Liver (tissue), 10 donors: ENCODE data around the gene MYB. TPM values are rescaled to one million over a fixed set of nuclear protein-coding genes. Genes with fewer than 3 reads are reported as not detected.

Experiments used
- DNase-seq: peaks from one replicate; pipeline ENCODE4 v3.0.0-alpha.2; 2017; ENCODE audit warnings: low spot score
- H3K27ac ChIP-seq, 2 donors: one replicate each; pipeline ENCODE4 v1.7.0; 2013; ENCODE audit warnings: inconsistent platforms in 2 of 2, low read length in 2 of 2, control low read depth in 1 of 2, low read depth in 1 of 2, mild to moderate bottlenecking in 1 of 2
- H3K27me3 ChIP-seq, 4 donors: one replicate each; pipeline versions ENCODE4 v1.6.1 to v1.7.0; 2013; ENCODE audit warnings: low read length in 3 of 4, inconsistent platforms in 1 of 4, mild to moderate bottlenecking in 1 of 4, moderate library complexity in 1 of 4; ENCODE audit not compliant: control insufficient read depth in 4 of 4, insufficient read depth in 4 of 4
- H3K36me3 ChIP-seq, 4 donors: one replicate each; pipeline versions ENCODE4 v1.6.1 to v1.7.0; 2013; ENCODE audit warnings: low read length in 3 of 4, mild to moderate bottlenecking in 3 of 4, low read depth in 1 of 4, moderate library complexity in 1 of 4; ENCODE audit not compliant: control insufficient read depth in 4 of 4, insufficient read depth in 3 of 4
- H3K4me1 ChIP-seq, 4 donors: one replicate each; pipeline versions ENCODE4 v1.6.1 to v1.7.0; 2013; ENCODE audit warnings: low read length in 3 of 4, mild to moderate bottlenecking in 3 of 4, moderate library complexity in 1 of 4; ENCODE audit not compliant: control insufficient read depth in 4 of 4, insufficient read depth in 4 of 4
- H3K4me3 ChIP-seq, 3 donors: one replicate each; pipeline versions ENCODE4 v1.6.1 to v1.7.0; 2013; ENCODE audit warnings: low read length in 3 of 3, control low read depth in 1 of 3, low read depth in 1 of 3, mild to moderate bottlenecking in 1 of 3
- H3K9ac ChIP-seq, 2 donors: one replicate each; pipeline ENCODE4 v1.7.0; 2013; ENCODE audit warnings: low read length in 2 of 2, mild to moderate bottlenecking in 2 of 2, moderate library complexity in 2 of 2, control low read depth in 1 of 2, low read depth in 1 of 2
- H3K9me3 ChIP-seq, 4 donors: one replicate each; pipeline versions ENCODE4 v1.6.1 to v1.7.0; 2013; ENCODE audit warnings: low read length in 3 of 4; ENCODE audit not compliant: control insufficient read depth in 4 of 4
- EGR1 ChIP-seq, 2 donors: IDR thresholded peaks; 2 replicates each; pipeline ENCODE4 v1.6.1; 2016 to 2018; ENCODE audit warnings: antibody characterized with exemption in 2 of 2, low read depth in 2 of 2
- FOXA1 ChIP-seq: IDR thresholded peaks from 2 replicates; pipeline ENCODE4 v1.6.1; 2016; ENCODE audit warnings: antibody characterized with exemption
- MAX ChIP-seq: IDR thresholded peaks from 2 replicates; pipeline ENCODE4 v1.6.1; 2016; ENCODE audit warnings: antibody characterized with exemption
- REST ChIP-seq: IDR thresholded peaks from 2 replicates; pipeline ENCODE4 v1.6.1; 2016; ENCODE audit warnings: antibody characterized with exemption, mild to moderate bottlenecking
- TAF1 ChIP-seq: conservative IDR thresholded peaks from 2 replicates; pipeline ENCODE4 v1.6.1; 2016; ENCODE audit warnings: antibody characterized with exemption, mild to moderate bottlenecking
- WGBS: extraction: QIAGEN DNeasy Blood & Tissue Kit; methylation state at CpG from one replicate; pipeline ENCODE4 v1.1.7; 2013; 5-methylcytosine and 5-hydroxymethylcytosine counted together
- polyA plus RNA-seq, 2 donors: library from polyadenylated mRNA; stranded (reverse) in 1 of 2; unstranded in 1 of 2; fragments of 200-250 nt in 1 of 2; fragments of >200 nt in 1 of 2; fragmentation: Nextera tagmentation in 1 of 2; extraction: Ambion mirVana in 1 of 2; gene quantifications; one replicate each; pipeline versions ENCODE4 v1.2.1 to v1.2.3, GENCODE V29; 2013 to 2015
- small RNA-seq: library from RNA; depleted of rRNA; stranded (forward); fragments of <200 nt; gene quantifications from one replicate; pipeline ENCODE3, GENCODE V24; 2014
- total RNA-seq, 2 donors: library from RNA; depleted of rRNA; stranded (reverse); fragments of >200 nt; gene quantifications; one replicate each; pipeline ENCODE4 v1.2.3, GENCODE V29; 2014
- donor health status: healthy.
- donor health status: healthy.
- donor health status: healthy.
- donor health status: healthy.
- donor health status: healthy.

Gene MYB
- total and polyA plus RNA-seq, 4 donors = 0.08 to 19.8 (median 0.11) TPM

GRCh38 chr6:135268740-135269139 is 87.6 kb downstream of the MYB start:
- H3K9ac ChIP-seq = no peak overlapping the region
- 94% methylated on average over 3 of the region's 3 CpGs for WGBS
- H3K36me3 ChIP-seq = no peaks in the 10 kb centered on the region
- TF ChIP-seq MAX = no peak
- no peak for TF ChIP-seq REST
- no peak for TF ChIP-seq FOXA1
- no peak for TF ChIP-seq EGR1 (IDR thresholded peaks at IDR 0.05; ENCODE audit: low read depth in 2 of 2)
- no peak for TF ChIP-seq TAF1
- DNase-seq = no peak
- no peaks in the 10 kb centered on the region for H3K27me3 ChIP-seq
- no peak overlapping the region for H3K27ac ChIP-seq
- no peaks in the 10 kb centered on the region for H3K9me3 ChIP-seq
- peaks cover 0 to 7% (median 0%) of the 10 kb centered on the region in 4 donors for H3K4me1 ChIP-seq
- no peak overlapping the region for H3K4me3 ChIP-seq

Small RNAs within 50 kb of the gene (small RNA-seq; reads per million reads assigned to genes)
- not detected for gene MIR548A2

Other genes with a start within 250 kb of the MYB start
- 100 to 1,000 TPM in 1 of 2 donors, 10 to 100 TPM in 1; 73.0 to 255 TPM for gene ALDH8A1, start 231.2 kb upstream of the MYB start, total RNA-seq
- 100 to 1,000 TPM in 1 of 2 donors, 10 to 100 TPM in 1; 99.4 to 115 TPM for gene ALDH8A1, start 231.2 kb upstream of the MYB start, polyA plus RNA-seq
- 10 to 100 TPM; 71.3 to 89.0 TPM for gene HBS1L, start 126.5 kb upstream of the MYB start, total RNA-seq
- gene HBS1L, start 126.5 kb upstream of the MYB start, polyA plus RNA-seq = 10 to 100 TPM; 32.7 to 33.1 TPM